MM.1S (cell line): ENCODE measurements around the gene MAL.

ENCODE experiments used
- DNase-seq: peaks from one replicate; pipeline ENCODE4 v3.0.0-alpha.2; 2015
- H2AFZ ChIP-seq: fragments of 300-600 bp; sonication (generic); 2 replicates; pipeline ENCODE4 v1.6.0; 2016; ENCODE audit warnings: antibody characterized with exemption, low read length
- H3F3A ChIP-seq: fragments of 300-600 bp; sonication (generic); 2 replicates; pipeline ENCODE4 v1.6.1; 2016; ENCODE audit warnings: mild to moderate bottlenecking, antibody characterized with exemption, low read length, moderate library complexity, mixed read lengths; ENCODE audit not compliant: insufficient read depth
- H3K27ac ChIP-seq: fragments of 300-600 bp; sonication (generic); 2 replicates; pipeline ENCODE4 v1.5.1; 2016; ENCODE audit warnings: mild to moderate bottlenecking, low read length
- H3K27me3 ChIP-seq: fragments of 300-600 bp; sonication (generic); replicated peaks from 2 replicates; pipeline ENCODE4 v1.6.0; 2016; ENCODE audit warnings: low read length; ENCODE audit not compliant: insufficient read depth
- H3K36me3 ChIP-seq: fragments of 300-600 bp; sonication (generic); replicated peaks from 2 replicates; pipeline ENCODE4 v1.6.1; 2016; ENCODE audit warnings: mild to moderate bottlenecking, low read length, mixed read lengths; ENCODE audit not compliant: insufficient read depth
- H3K4me1 ChIP-seq: fragments of 300-600 bp; sonication (generic); 2 replicates; pipeline ENCODE4 v1.6.1; 2016; ENCODE audit warnings: low read length, mixed read lengths
- H3K4me2 ChIP-seq: fragments of 300-600 bp; sonication (generic); 2 replicates; pipeline ENCODE4 v1.6.0; 2016; ENCODE audit warnings: low read depth, low read length
- H3K4me3 ChIP-seq: fragments of 300-600 bp; sonication (generic); 2 replicates; pipeline ENCODE4 v1.5.1; 2016; ENCODE audit warnings: low read length, mixed read lengths
- H3K79me2 ChIP-seq: fragments of 300-600 bp; sonication (generic); 2 replicates; pipeline ENCODE4 v1.6.1; 2016; ENCODE audit warnings: mixed run types, low read length, mixed read lengths
- H3K9ac ChIP-seq: fragments of 300-600 bp; sonication (generic); 2 replicates; pipeline ENCODE4 v1.6.1; 2016; ENCODE audit warnings: low read length, mixed read lengths
- H3K9me2 ChIP-seq: fragments of 300-600 bp; sonication (generic); replicated peaks from 2 replicates; pipeline ENCODE4 v1.6.1; 2016; ENCODE audit warnings: mild to moderate bottlenecking, low read length, mixed read lengths; ENCODE audit not compliant: insufficient read depth
- H3K9me3 ChIP-seq: fragments of 300-600 bp; sonication (generic); replicated peaks from 2 replicates; pipeline ENCODE4 v1.6.1; 2016; ENCODE audit warnings: mild to moderate bottlenecking, low read length, mixed read lengths; ENCODE audit not compliant: insufficient read depth
- H4K20me1 ChIP-seq: fragments of 300-600 bp; sonication (generic); 2 replicates; pipeline ENCODE4 v1.6.1; 2016; ENCODE audit warnings: mild to moderate bottlenecking, low read length, moderate library complexity, mixed read lengths; ENCODE audit not compliant: insufficient read depth
- CTCF ChIP-seq: fragments of 300-600 bp; sonication (generic); IDR thresholded peaks from 2 replicates; pipeline ENCODE4 v1.5.1; 2016; ENCODE audit warnings: antibody characterized with exemption, low read length, mixed read lengths
- EZH2 ChIP-seq: fragments of 300-600 bp; sonication (generic); optimal IDR thresholded peaks from 2 replicates; pipeline ENCODE3; 2017; ENCODE audit warnings: low read depth, mild to moderate bottlenecking, antibody characterized with exemption, low read length, mixed read lengths
- EZH2phosphoT487 ChIP-seq: fragments of 300-600 bp; sonication (generic); IDR thresholded peaks from 2 replicates; pipeline ENCODE4 v1.6.1; 2018; ENCODE audit warnings: antibody characterized with exemption, low read length

Gene MAL

DNA sequence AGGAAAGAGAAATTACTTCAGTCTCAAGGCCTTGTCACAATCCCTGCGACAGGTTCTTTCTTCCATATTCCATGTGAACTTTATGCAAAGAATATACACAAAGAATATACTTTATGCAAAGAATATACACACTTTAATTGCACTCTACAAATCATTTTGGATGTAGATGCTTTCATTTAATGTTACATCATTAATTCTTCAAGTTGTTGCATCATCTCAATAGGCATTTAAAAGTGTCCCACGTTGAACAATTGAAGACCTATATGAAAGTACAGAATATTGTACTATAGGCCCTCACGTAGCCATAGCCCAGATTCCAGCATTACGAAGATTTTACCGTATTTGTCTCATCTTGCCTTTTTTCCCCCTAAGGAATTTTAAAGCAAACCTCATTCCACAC lies 33.1 kb upstream of the MAL start:
- Histone ChIP-seq H3K4me2 (no peak overlapping the region), H3K9ac (no peak overlapping the region), H3K79me2 (no peaks in the 10 kb centered on the region), H4K20me1 (no peaks in the 10 kb centered on the region), H3K27me3 (no peaks in the 10 kb centered on the region), H3K27ac (no peak overlapping the region), H2AFZ (no peak overlapping the region), H3F3A (no peaks in the 10 kb centered on the region), H3K9me3 (no peaks in the 10 kb centered on the region), H3K36me3 (no peaks in the 10 kb centered on the region), H3K4me1 (no peaks in the 10 kb centered on the region), H3K9me2 (no peaks in the 10 kb centered on the region), H3K4me3 (no peak overlapping the region)
- TF ChIP-seq CTCF (no peak), EZH2phosphoT487 (no peak), EZH2 (no peak)
- no peak for DNase-seq

GRCh38 chr2:94993176-94994062 lies 32.1 kb upstream of the MAL start:
- TF ChIP-seq CTCF, result no peak
- Histone ChIP-seq H3K36me3 (no peaks in the 10 kb centered on the region), H3K4me2 (no peak overlapping the region), H3K27ac (no peak overlapping the region), H3K79me2 (no peaks in the 10 kb centered on the region), H3K9me2 (no peaks in the 10 kb centered on the region), H3K27me3 (no peaks in the 10 kb centered on the region), H3K9me3 (no peaks in the 10 kb centered on the region), H3K9ac (no peak overlapping the region), H3K4me3 (no peak overlapping the region), H3K4me1 (no peaks in the 10 kb centered on the region), H3F3A (no peaks in the 10 kb centered on the region), H4K20me1 (no peaks in the 10 kb centered on the region), H2AFZ (no peak overlapping the region)
- no peak for DNase-seq

DNA sequence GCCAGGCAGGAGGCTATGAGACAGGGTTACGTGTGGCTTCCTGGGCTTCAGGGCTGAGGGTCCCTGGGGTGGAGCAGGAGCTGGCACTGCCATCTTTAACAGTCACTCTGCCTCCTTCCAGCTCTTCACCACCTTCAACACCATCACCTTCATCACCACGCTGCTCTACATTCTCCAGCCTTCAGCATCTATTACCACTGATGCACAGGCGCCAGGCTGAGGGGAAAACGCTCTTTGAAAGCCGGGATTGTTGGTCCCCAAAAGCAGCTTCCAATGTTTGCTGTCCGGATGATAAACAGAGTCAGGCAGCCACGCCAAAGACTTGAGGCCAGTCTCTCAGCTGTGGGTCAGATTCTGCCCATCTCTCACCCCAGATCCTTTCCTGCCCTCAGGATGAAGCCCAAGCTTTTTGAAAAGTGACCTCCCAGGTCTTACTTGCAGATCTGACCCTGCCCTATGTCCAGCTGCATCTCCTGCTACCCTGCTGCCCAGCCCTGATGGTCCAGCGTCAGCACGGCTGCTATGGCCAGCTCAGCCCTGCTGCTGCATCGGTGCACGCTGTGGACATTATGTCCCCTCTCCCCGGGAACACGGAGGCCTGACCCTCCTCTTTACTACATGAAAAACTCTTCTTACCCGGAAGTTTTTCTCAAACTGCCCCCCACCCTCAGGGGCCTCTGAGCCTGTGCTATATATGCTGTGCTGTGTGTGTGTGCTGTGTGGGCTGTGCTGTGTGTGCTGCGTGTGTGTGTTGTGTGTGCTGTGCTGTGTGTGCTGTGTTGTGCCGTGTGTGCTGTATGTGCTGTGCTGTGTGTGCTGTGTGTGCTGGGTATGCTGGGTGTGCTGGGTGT lies 31.2 kb upstream of the MAL start:
- no peak overlapping the region for H3K27ac ChIP-seq
- H3K27me3 ChIP-seq, result no peaks in the 10 kb centered on the region
- H3F3A ChIP-seq, result no peaks in the 10 kb centered on the region
- no peaks in the 10 kb centered on the region for H4K20me1 ChIP-seq
- no peak overlapping the region for H3K9ac ChIP-seq
- H3K4me3 ChIP-seq, result no peak overlapping the region
- H3K36me3 ChIP-seq, result no peaks in the 10 kb centered on the region
- no peaks in the 10 kb centered on the region for H3K9me3 ChIP-seq
- H3K79me2 ChIP-seq, result no peaks in the 10 kb centered on the region
- DNase-seq, result no peak
- no peaks in the 10 kb centered on the region for H3K9me2 ChIP-seq
- no peak overlapping the region for H2AFZ ChIP-seq
- no peaks in the 10 kb centered on the region for H3K4me1 ChIP-seq
- H3K4me2 ChIP-seq, result no peak overlapping the region
- TF ChIP-seq CTCF (no peak), EZH2phosphoT487 (no peak), EZH2 (no peak)
